BE2C (cell line): ENCODE data around the gene SLX4IP.

Source experiments
- DNase-seq: peaks from one replicate; pipeline ENCODE4 v3.0.0-alpha.2; 2020
- H3K27me3 ChIP-seq: fragments of 250-450 bp; sonication (Bioruptor Pico); 2 replicates; pipeline ENCODE4 v1.5.1; 2020; ENCODE audit warnings: mild to moderate bottlenecking
- H3K36me3 ChIP-seq: fragments of 250-450 bp; sonication (Bioruptor Pico); 2 replicates; pipeline ENCODE4 v1.5.1; 2020; ENCODE audit warnings: mild to moderate bottlenecking
- H3K4me1 ChIP-seq: fragments of 250-450 bp; sonication (Bioruptor Pico); 2 replicates; pipeline ENCODE4 v1.5.1; 2020
- H3K4me3 ChIP-seq: 2 replicates; pipeline ENCODE4 v1.5.1; 2011; ENCODE audit warnings: low read depth, low read length
- H3K9me3 ChIP-seq: fragments of 250-450 bp; sonication (Bioruptor Pico); 2 replicates; pipeline ENCODE4 v1.5.1; 2020
- CTCF ChIP-seq: IDR thresholded peaks from 2 replicates; pipeline ENCODE4 v1.5.1; 2012; ENCODE audit warnings: mild to moderate bottlenecking, low read depth, low read length

Gene SLX4IP

DNA sequence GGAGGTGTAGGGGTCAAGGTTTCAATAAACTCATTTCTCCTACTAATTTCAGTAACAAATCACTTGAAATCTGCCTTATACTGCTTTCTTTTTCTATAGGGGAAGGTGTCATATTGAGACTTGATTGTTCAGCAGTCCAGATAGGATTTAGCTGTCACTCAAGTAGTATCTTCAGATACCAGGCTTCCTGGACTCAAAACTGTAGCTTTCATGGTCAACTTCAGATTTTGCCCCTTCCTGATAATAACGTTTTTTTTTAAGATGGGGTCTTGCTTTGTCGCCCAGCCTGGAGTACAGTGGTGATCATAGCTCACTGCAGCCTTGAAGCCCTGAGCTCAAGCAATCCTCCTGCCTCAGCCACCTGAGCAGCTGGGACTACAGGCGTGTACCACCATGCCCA, 160.9 kb downstream of the SLX4IP start:
- Histone ChIP-seq H3K4me3 (no peak overlapping the region), H3K4me1 (no peaks in the 10 kb centered on the region; the same call in 1 of the 2 replicates), H3K27me3 (no peaks in the 10 kb centered on the region), H3K36me3 (no peaks in the 10 kb centered on the region), H3K9me3 (no peaks in the 10 kb centered on the region)
- no peak for DNase-seq
- TF ChIP-seq CTCF, result no peak

- Histone ChIP-seq H3K4me1 (no peaks in the 10 kb centered on the region; the same call in 1 of the 2 replicates), H3K9me3 (no peaks in the 10 kb centered on the region), H3K36me3 (no peaks in the 10 kb centered on the region), H3K27me3 (no peaks in the 10 kb centered on the region), H3K4me3 (no peak overlapping the region)
- no peak for DNase-seq
- TF ChIP-seq CTCF, result no peak
Measured at GRCh38 chr20:10596710-10597121, 161.6 kb downstream of the SLX4IP start.

DNA sequence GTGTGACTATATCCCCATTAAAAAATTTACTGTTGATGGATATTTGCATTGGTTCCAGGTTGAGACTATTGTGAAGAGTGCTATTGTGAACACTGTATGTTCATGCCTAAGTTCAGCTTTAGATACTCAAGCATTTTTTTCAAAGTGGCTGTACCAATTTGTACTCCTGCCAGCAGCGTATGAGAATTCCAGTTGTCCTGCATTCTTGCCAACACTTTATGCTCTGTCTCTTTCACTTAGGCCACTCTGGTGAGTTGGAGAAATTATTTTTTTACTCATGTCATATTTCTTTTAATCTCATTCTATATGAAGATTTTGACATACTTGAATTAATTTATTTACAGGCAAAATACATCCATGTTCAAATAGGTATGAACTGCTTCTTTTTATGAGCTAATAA, 162.5 kb downstream of the SLX4IP start:
- H3K4me3 ChIP-seq, result no peak overlapping the region
- no peaks in the 10 kb centered on the region; the same call in 1 of the 2 replicates for H3K4me1 ChIP-seq
- no peak for TF ChIP-seq CTCF
- no peaks in the 10 kb centered on the region for H3K9me3 ChIP-seq
- no peak for DNase-seq
- no peaks in the 10 kb centered on the region for H3K27me3 ChIP-seq
- no peaks in the 10 kb centered on the region for H3K36me3 ChIP-seq

- Histone ChIP-seq H3K4me1 (no peaks in the 10 kb centered on the region), H3K9me3 (no peaks in the 10 kb centered on the region), H3K36me3 (no peaks in the 10 kb centered on the region), H3K4me3 (no peak overlapping the region), H3K27me3 (no peaks in the 10 kb centered on the region)
- no peak for TF ChIP-seq CTCF
- DNase-seq, result no peak
Measured at GRCh38 chr20:10602221-10602871, 167.2 kb downstream of the SLX4IP start.

DNA sequence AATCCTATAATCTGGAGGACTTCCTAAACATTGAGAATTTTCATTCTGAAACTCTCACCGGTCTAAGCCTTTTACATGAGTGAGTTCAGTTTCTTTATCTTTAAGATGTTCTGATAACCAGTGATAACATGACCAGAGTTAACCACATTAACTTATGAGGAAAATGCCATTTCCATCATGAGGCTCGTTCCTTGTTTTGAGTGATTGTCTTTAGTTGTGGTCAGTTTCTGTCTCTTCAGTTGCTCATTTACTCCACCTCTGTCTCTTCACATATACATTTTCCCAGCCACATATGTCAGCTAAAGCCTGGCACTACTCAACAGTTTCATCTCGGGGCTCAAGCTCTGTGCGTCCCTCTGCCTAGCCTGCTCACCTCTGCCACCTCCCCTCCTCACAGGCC, 168.3 kb downstream of the SLX4IP start:
- no peak for DNase-seq

More for the DNA sequence above, 168.3 kb downstream of the SLX4IP start:
- H3K4me1 ChIP-seq, result no peaks in the 10 kb centered on the region
- no peaks in the 10 kb centered on the region for H3K36me3 ChIP-seq
- no peak for TF ChIP-seq CTCF
- no peak overlapping the region for H3K4me3 ChIP-seq
- no peaks in the 10 kb centered on the region for H3K9me3 ChIP-seq
- no peaks in the 10 kb centered on the region for H3K27me3 ChIP-seq
